Right lobe of liver (tissue), 6 donors: ENCODE data around the gene RELN. TPM values are rescaled to one million over a fixed set of nuclear protein-coding genes. Genes with fewer than 3 reads are reported as not detected.
A peak's percentile ranks its signal among the peaks of the same experiment; 100 is the strongest.

ENCODE experiments used
- ATAC-seq, 4 donors: fragments of 200-7000 bp; cut with Tn5 transposase; one replicate each; pipeline ENCODE4 v1.9.1; 2020; ENCODE audit warnings: mild to moderate bottlenecking in 4 of 4, moderate library complexity in 4 of 4
- DNase-seq, 3 donors: peaks; one replicate each; pipeline ENCODE4 v3.0.0-alpha.2; 2020
- H3K27ac ChIP-seq, 3 donors: fragments of 200-600 bp; one replicate each; pipeline ENCODE4 v1.8.0; 2022
- H3K27me3 ChIP-seq, 2 donors: fragments of 200-600 bp; one replicate each; pipeline ENCODE4 v1.8.0; 2022
- H3K36me3 ChIP-seq, 4 donors: fragments of 200-600 bp; sonication (generic) in 1 of 4; one replicate each; pipeline versions ENCODE4 v1.5.1 to v1.8.0; 2017 to 2022; ENCODE audit warnings: control low read depth in 1 of 4
- H3K4me1 ChIP-seq, 4 donors: fragments of 200-600 bp; sonication (generic) in 1 of 4; one replicate each; pipeline versions ENCODE4 v1.5.1 to v1.8.0; 2017 to 2022; ENCODE audit warnings: control low read depth in 1 of 4
- H3K4me3 ChIP-seq, 3 donors: fragments of 200-600 bp; one replicate each; pipeline ENCODE4 v1.8.0; 2022
- H3K9me3 ChIP-seq, 4 donors: fragments of 200-600 bp; sonication (generic) in 1 of 4; one replicate each; pipeline versions ENCODE4 v1.5.1 to v1.8.0; 2017 to 2022; ENCODE audit warnings: control low read depth in 1 of 4
- CTCF ChIP-seq, 4 donors: fragments of 200-600 bp in 3 of 4; fragments of 450-650 bp in 1 of 4; IDR thresholded peaks; one replicate each; pipeline versions ENCODE4 v1.5.1 to v1.8.0; 2016 to 2022; ENCODE audit warnings: antibody characterized with exemption in 4 of 4, mild to moderate bottlenecking in 2 of 4
- POLR2A ChIP-seq: fragments of 450-650 bp; IDR thresholded peaks from one replicate; pipeline ENCODE4 v1.6.1; 2017; ENCODE audit warnings: antibody characterized with exemption, mild to moderate bottlenecking
- WGBS: methylation state at CpG from one replicate; pipeline ENCODE4 v1.1.6; 2018; ENCODE audit warnings: low coverage, low lambda C conversion rate; ENCODE audit not compliant: insufficient coverage; ENCODE audit errors: missing lambda C conversion rate; 5-methylcytosine and 5-hydroxymethylcytosine counted together
- intact Hi-C, 2 donors: fragments of 100-400 bp; cut with DNase I; formaldehyde crosslinking; loops; one replicate each; pipeline versions ENCODE4 v1.11.2 to v1.14.1; 2022
- total RNA-seq, 6 experiments: library from RNA; depleted of rRNA in 2 of 6; stranded (reverse); fragments of >200 nt in 2 of 6; fragmentation: NEBNext Ultra II Directional in 3 of 6; extraction: Animal tissue kit (Norgen Biotek cat#: 25700) in 3 of 6; gene quantifications; one replicate each; pipeline versions ENCODE4 v1.1.0 to v1.2.4, GENCODE V29; 2016 to 2023
- donor health status: DM: no; HTN: yes; CAD: no.
- donor health status: DM: no; HTN: no; CAD: no.
- donor health status: DM: no; HTN: no; CAD: no.
- donor health status: DM: no; HTN: yes; CAD: no.
- donor health status: DM: no; HTN: yes; CAD: no.

RELN gene
- total RNA-seq, 6 experiments from 2014 or later, result 11.9 to 35.7 (median 18.9) TPM

GRCh38 chr7:103524042-103524907 lies 465.2 kb downstream of the RELN start:
- no peaks in the 10 kb centered on the region for H3K36me3 ChIP-seq
- no peaks in the 10 kb centered on the region for H3K4me1 ChIP-seq
- TF ChIP-seq CTCF (IDR thresholded peaks at IDR 0.05), result peak; percentile 35 to 50 (median 40)
- no peak for TF ChIP-seq POLR2A
- H3K27ac ChIP-seq, result no peak overlapping the region
- H3K9me3 ChIP-seq, result no peaks in the 10 kb centered on the region
- intact Hi-C loops, result no loop called here
- no peak overlapping the region for H3K4me3 ChIP-seq
- no peaks in the 10 kb centered on the region for H3K27me3 ChIP-seq
- 34% methylated on average over 9 of the region's 9 CpGs for WGBS
- DNase-seq (no peak), ATAC-seq (peak; percentile 60 to 77 (median 68))

GRCh38 chr7:103521937-103522336 lies 467.5 kb downstream of the RELN start:
- H3K27ac ChIP-seq, result no peak overlapping the region
- no peak for DNase-seq
- TF ChIP-seq POLR2A (no peak), CTCF (IDR thresholded peaks at IDR 0.05) (no peak)
- 74% methylated on average over 6 of the region's 6 CpGs for WGBS
- no peaks in the 10 kb centered on the region for H3K9me3 ChIP-seq
- no peaks in the 10 kb centered on the region for H3K27me3 ChIP-seq
- intact Hi-C loops, result no loop called here
- H3K4me1 ChIP-seq, result no peaks in the 10 kb centered on the region
- H3K36me3 ChIP-seq, result no peaks in the 10 kb centered on the region
- ATAC-seq, result no peak
- H3K4me3 ChIP-seq, result no peak overlapping the region

GRCh38 chr7:103504505-103505135 lies 484.8 kb downstream of the RELN start:
- no peak overlapping the region for H3K4me3 ChIP-seq

DNA sequence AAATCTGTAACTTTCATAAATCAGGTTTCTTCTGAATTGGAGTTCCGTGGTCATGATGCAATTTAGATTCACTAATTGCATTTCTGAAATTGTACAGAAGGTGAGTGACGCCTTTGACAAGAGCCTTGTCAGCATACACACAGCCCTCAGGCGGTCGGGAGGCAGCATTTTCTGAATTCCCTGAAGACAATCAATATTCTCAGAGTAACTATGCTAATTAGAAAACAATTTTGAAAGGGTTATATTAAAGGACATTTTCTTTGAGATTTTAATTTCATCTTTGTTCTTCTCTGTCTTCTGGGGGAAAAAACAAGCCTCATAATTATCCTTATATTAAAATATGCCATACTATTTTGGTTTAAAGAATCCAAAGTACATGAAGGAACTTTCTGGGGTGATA lies 488.3 kb downstream of the RELN start:
- Histone ChIP-seq H3K36me3 (no peaks in the 10 kb centered on the region), H3K4me1 (no peaks in the 10 kb centered on the region), H3K27me3 (no peaks in the 10 kb centered on the region), H3K9me3 (no peaks in the 10 kb centered on the region), H3K4me3 (no peak overlapping the region), H3K27ac (no peak overlapping the region)
- WGBS, result 89% methylated on average over 4 of the region's 4 CpGs
- DNase-seq (no peak), ATAC-seq (no peak)
- intact Hi-C loops, result no loop called here
- TF ChIP-seq CTCF (IDR thresholded peaks at IDR 0.05) (no peak), POLR2A (no peak)

More at GRCh38 chr7:103504505-103505135, 484.8 kb downstream of the RELN start:
- intact Hi-C loops, result no loop called here
- no peak for TF ChIP-seq POLR2A
- TF ChIP-seq CTCF (IDR thresholded peaks at IDR 0.05), result no peak
- H3K27me3 ChIP-seq, result no peaks in the 10 kb centered on the region
- ATAC-seq (no peak), DNase-seq (no peak)
- no peaks in the 10 kb centered on the region for H3K4me1 ChIP-seq
- no peaks in the 10 kb centered on the region for H3K9me3 ChIP-seq
- H3K36me3 ChIP-seq, result no peaks in the 10 kb centered on the region
- no peak overlapping the region for H3K27ac ChIP-seq
- WGBS, result 89% methylated on average over 3 of the region's 13 CpGs
